Measurements from ENCODE around the gene MYO3B. TPM values are rescaled to one million over a fixed set of nuclear protein-coding genes. Genes with fewer than 3 reads are reported as not detected.

Gene MYO3B
- total RNA-seq, 1 experiment from 2014 or later = 0.50 TPM

GRCh38 chr2:170206805-170207407 is 29.0 kb downstream of the MYO3B start:
- no peak overlapping the region for H3K4me3 Mint-ChIP-seq

More at GRCh38 chr2:170206805-170207407, 29.0 kb downstream of the MYO3B start:
- H3K27me3 Mint-ChIP-seq (ENCODE audit: low read depth) = peaks cover 6% of the 10 kb centered on the region
- ATAC-seq = no peak
- H3K4me1 Mint-ChIP-seq = peaks cover 7% of the 10 kb centered on the region; the same call in 1 of the 2 replicates
- peaks cover 49% of the 10 kb centered on the region for H3K36me3 Mint-ChIP-seq
- peaks cover 49% of the 10 kb centered on the region for H3K9me3 Mint-ChIP-seq
- no peak overlapping the region for H3K27ac Mint-ChIP-seq
- TF ChIP-seq ATF6 (CRISPR knock-in tag; IDR thresholded peaks at IDR 0.05) (no peak), USF2 (CRISPR knock-in tag; IDR thresholded peaks at IDR 0.05) (no peak), OVOL2 (CRISPR knock-in tag; IDR thresholded peaks at IDR 0.05; ENCODE audit: borderline replicate concordance) (no peak), SMAD4 (CRISPR knock-in tag; IDR thresholded peaks at IDR 0.05) (no peak), ZNF219 (CRISPR knock-in tag; IDR thresholded peaks at IDR 0.05; ENCODE audit: borderline replicate concordance) (no peak), IRF1 (CRISPR knock-in tag; IDR thresholded peaks at IDR 0.05) (no peak), CDX4 (CRISPR knock-in tag; IDR thresholded peaks at IDR 0.05; ENCODE audit: borderline replicate concordance) (no peak), USF1 (CRISPR knock-in tag; IDR thresholded peaks at IDR 0.05) (no peak), ZNF138 (CRISPR knock-in tag; conservative IDR thresholded peaks at IDR 0.05) (no peak), ZNF423 (CRISPR knock-in tag; IDR thresholded peaks at IDR 0.05) (no peak), E2F4 (CRISPR knock-in tag; IDR thresholded peaks at IDR 0.05; ENCODE audit: borderline replicate concordance, low read depth) (no peak), PRRX2 (CRISPR knock-in tag; IDR thresholded peaks at IDR 0.05) (no peak), SMAD3 (CRISPR knock-in tag; IDR thresholded peaks at IDR 0.05; ENCODE audit: borderline replicate concordance) (no peak), AFF4 (CRISPR knock-in tag; IDR thresholded peaks at IDR 0.05; ENCODE audit: borderline replicate concordance) (no peak), CBFB (CRISPR knock-in tag; IDR thresholded peaks at IDR 0.05; ENCODE audit: low read depth) (no peak), ZNF317 (CRISPR knock-in tag; IDR thresholded peaks at IDR 0.05; ENCODE audit: borderline replicate concordance, low read depth) (no peak), MLX (CRISPR knock-in tag; IDR thresholded peaks at IDR 0.05) (no peak), E2F5 (CRISPR knock-in tag; IDR thresholded peaks at IDR 0.05) (no peak), HMGA2 (CRISPR knock-in tag; IDR thresholded peaks at IDR 0.05) (no peak)
- ChIA-PET CTCF (no interaction called here), POLR2A (no interaction called here)
- no peak for DNase-seq (ENCODE audit: low spot score)

Data from WTC11 (cell line).